Mesothelial cell of epicardium (in vitro differentiated cells): ENCODE measurements around the gene ZBTB33. TPM values are rescaled to one million over a fixed set of nuclear protein-coding genes. Genes with fewer than 3 reads are reported as not detected.

Source experiments
- total RNA-seq: library from RNA; stranded (reverse); gene quantifications from 3 replicates; pipeline ENCODE4 v1.2.1, GENCODE V29; 2021

ZBTB33 gene
- total RNA-seq, 1 donor from 2014 or later: 20.3 TPM

Other genes with a start within 250 kb of the ZBTB33 start
- gene RHOXF2B, start 173.1 kb upstream of the ZBTB33 start, total RNA-seq: not detected in 3 replicates
- 0.47 to 0.89 TPM (median 0.52 TPM) in 3 replicates for gene RHOXF1, start 134.9 kb upstream of the ZBTB33 start, total RNA-seq
- not detected in 3 replicates for gene RHOXF2, start 92.2 kb upstream of the ZBTB33 start, total RNA-seq
- 1.3 to 1.8 TPM (median 1.5 TPM) in 3 replicates for gene TMEM255A, start 60.6 kb downstream of the ZBTB33 start, total RNA-seq
- not detected in 3 replicates for gene ATP1B4, start 111.3 kb downstream of the ZBTB33 start, total RNA-seq
- 74.1 to 77.7 TPM (median 76.3 TPM) in 3 replicates for gene LAMP2, start 218.5 kb downstream of the ZBTB33 start, total RNA-seq